IPS-20b (cell line): ENCODE results near the gene SIPA1.
A peak's percentile ranks its signal among the peaks of the same experiment; 100 is the strongest.

ENCODE experiments used
- H3K27ac ChIP-seq: one replicate; pipeline ENCODE4 v1.5.1; 2013; ENCODE audit warnings: low read length
- H3K27me3 ChIP-seq: 2 replicates; pipeline ENCODE4 v1.6.1; 2013; ENCODE audit warnings: mild to moderate bottlenecking, low read length, inconsistent platforms; ENCODE audit not compliant: insufficient read depth
- H3K36me3 ChIP-seq: 2 replicates; pipeline ENCODE4 v1.6.1; 2013; ENCODE audit warnings: low read depth, mild to moderate bottlenecking, inconsistent platforms, low read length, moderate library complexity; ENCODE audit not compliant: insufficient read depth
- H3K4me1 ChIP-seq: 2 replicates; pipeline ENCODE4 v1.6.1; 2013; ENCODE audit warnings: mild to moderate bottlenecking, control low read depth, inconsistent platforms, low read length, moderate library complexity; ENCODE audit not compliant: insufficient read depth
- H3K4me3 ChIP-seq: 2 replicates; pipeline ENCODE4 v1.5.1; 2013; ENCODE audit warnings: mild to moderate bottlenecking, low read length, inconsistent platforms
- H3K9ac ChIP-seq: 2 replicates; pipeline ENCODE4 v1.6.1; 2013; ENCODE audit warnings: low read depth, mild to moderate bottlenecking, inconsistent platforms, low read length, moderate library complexity
- H3K9me3 ChIP-seq: 2 replicates; pipeline ENCODE4 v1.6.1; 2013; ENCODE audit warnings: mild to moderate bottlenecking, low read depth, low read length, inconsistent platforms; ENCODE audit not compliant: insufficient read depth

The SIPA1 gene

GRCh38 chr11:65650547-65651338 lies 12.8 kb downstream of the SIPA1 start:
- H3K36me3 ChIP-seq, result peaks cover 25% of the 10 kb centered on the region
- H3K4me3 ChIP-seq, result no peak overlapping the region
- H3K9ac ChIP-seq, result no peak overlapping the region
- H3K9me3 ChIP-seq, result no peaks in the 10 kb centered on the region
- H3K27ac ChIP-seq, result no peak overlapping the region
- H3K4me1 ChIP-seq, result peaks cover 12% of the 10 kb centered on the region; the same call in 1 of the 2 replicates
- H3K27me3 ChIP-seq, result peaks cover 3% of the 10 kb centered on the region; the same call in 1 of the 2 replicates

- Histone ChIP-seq H3K27me3 (peaks cover 3% of the 10 kb centered on the region; the same call in 1 of the 2 replicates), H3K4me1 (peaks cover 12% of the 10 kb centered on the region; the same call in 1 of the 2 replicates), H3K36me3 (peaks cover 31% of the 10 kb centered on the region), H3K4me3 (no peak overlapping the region), H3K27ac (no peak overlapping the region), H3K9me3 (no peaks in the 10 kb centered on the region), H3K9ac (no peak overlapping the region)
These were observed 13.4 kb downstream of the SIPA1 start for GRCh38 chr11:65651339-65651588.

GRCh38 chr11:65651589-65652510 lies 13.9 kb downstream of the SIPA1 start:
- H3K36me3 ChIP-seq, result peaks cover 35% of the 10 kb centered on the region
- peak overlapping the region; percentile 86; the same call in 1 of the 2 replicates for H3K9ac ChIP-seq
- H3K27ac ChIP-seq, result no peak overlapping the region
- peaks cover 12% of the 10 kb centered on the region; the same call in 1 of the 2 replicates for H3K4me1 ChIP-seq
- H3K4me3 ChIP-seq, result peak overlapping the region; percentile 72
- peaks cover 3% of the 10 kb centered on the region; the same call in 1 of the 2 replicates for H3K27me3 ChIP-seq
- H3K9me3 ChIP-seq, result no peaks in the 10 kb centered on the region

GRCh38 chr11:65652511-65653228 lies 14.8 kb downstream of the SIPA1 start:
- H3K4me1 ChIP-seq, result peaks cover 12% of the 10 kb centered on the region; the same call in 1 of the 2 replicates
- peaks cover 3% of the 10 kb centered on the region; the same call in 1 of the 2 replicates for H3K27me3 ChIP-seq
- H3K27ac ChIP-seq, result peak overlapping the region; percentile 84
- no peaks in the 10 kb centered on the region for H3K9me3 ChIP-seq
- peak overlapping the region; percentile 86 for H3K9ac ChIP-seq
- peaks cover 43% of the 10 kb centered on the region for H3K36me3 ChIP-seq
- peak overlapping the region; percentile 72 for H3K4me3 ChIP-seq

- Histone ChIP-seq H3K36me3 (peaks cover 52% of the 10 kb centered on the region), H3K9me3 (no peaks in the 10 kb centered on the region), H3K27ac (peak overlapping the region; percentile 84), H3K27me3 (peaks cover 3% of the 10 kb centered on the region; the same call in 1 of the 2 replicates), H3K9ac (peak overlapping the region; percentile 86), H3K4me3 (peak overlapping the region; percentile 72), H3K4me1 (peaks cover 12% of the 10 kb centered on the region; the same call in 1 of the 2 replicates)
These were observed 15.6 kb downstream of the SIPA1 start for GRCh38 chr11:65653229-65654225.

- no peak overlapping the region for H3K9ac ChIP-seq
- no peaks in the 10 kb centered on the region for H3K9me3 ChIP-seq
- no peak overlapping the region for H3K4me3 ChIP-seq
- H3K36me3 ChIP-seq, result peaks cover 61% of the 10 kb centered on the region
- no peak overlapping the region for H3K27ac ChIP-seq
- peaks cover 3% of the 10 kb centered on the region; the same call in 1 of the 2 replicates for H3K27me3 ChIP-seq
- H3K4me1 ChIP-seq, result peaks cover 12% of the 10 kb centered on the region; the same call in 1 of the 2 replicates
These were observed 16.8 kb downstream of the SIPA1 start for GRCh38 chr11:65654375-65655349.

- Histone ChIP-seq H3K27me3 (peaks cover 3% of the 10 kb centered on the region; the same call in 1 of the 2 replicates), H3K9ac (no peak overlapping the region), H3K4me1 (peaks cover 12% of the 10 kb centered on the region; the same call in 1 of the 2 replicates), H3K9me3 (no peaks in the 10 kb centered on the region), H3K36me3 (peaks cover 68% of the 10 kb centered on the region), H3K27ac (no peak overlapping the region), H3K4me3 (no peak overlapping the region)
These were observed 17.9 kb downstream of the SIPA1 start for GRCh38 chr11:65655570-65656332.

- H3K27ac ChIP-seq, result no peak overlapping the region
- no peaks in the 10 kb centered on the region for H3K9me3 ChIP-seq
- H3K4me1 ChIP-seq, result peaks cover 8% of the 10 kb centered on the region; the same call in 1 of the 2 replicates
- no peaks in the 10 kb centered on the region for H3K27me3 ChIP-seq
- no peak overlapping the region for H3K4me3 ChIP-seq
- no peak overlapping the region for H3K9ac ChIP-seq
- H3K36me3 ChIP-seq, result peaks cover 76% of the 10 kb centered on the region
These were observed 19.5 kb downstream of the SIPA1 start for GRCh38 chr11:65657426-65657825.
